Inferior parietal cortex (tissue), 1 donor: Measurements from ENCODE around the gene MRPL53.

Experiments used
- DNase-seq: peaks from one replicate; pipeline ENCODE4 v3.0.0-alpha.2; 2016; ENCODE audit errors: extremely low spot score

Gene MRPL53

DNA sequence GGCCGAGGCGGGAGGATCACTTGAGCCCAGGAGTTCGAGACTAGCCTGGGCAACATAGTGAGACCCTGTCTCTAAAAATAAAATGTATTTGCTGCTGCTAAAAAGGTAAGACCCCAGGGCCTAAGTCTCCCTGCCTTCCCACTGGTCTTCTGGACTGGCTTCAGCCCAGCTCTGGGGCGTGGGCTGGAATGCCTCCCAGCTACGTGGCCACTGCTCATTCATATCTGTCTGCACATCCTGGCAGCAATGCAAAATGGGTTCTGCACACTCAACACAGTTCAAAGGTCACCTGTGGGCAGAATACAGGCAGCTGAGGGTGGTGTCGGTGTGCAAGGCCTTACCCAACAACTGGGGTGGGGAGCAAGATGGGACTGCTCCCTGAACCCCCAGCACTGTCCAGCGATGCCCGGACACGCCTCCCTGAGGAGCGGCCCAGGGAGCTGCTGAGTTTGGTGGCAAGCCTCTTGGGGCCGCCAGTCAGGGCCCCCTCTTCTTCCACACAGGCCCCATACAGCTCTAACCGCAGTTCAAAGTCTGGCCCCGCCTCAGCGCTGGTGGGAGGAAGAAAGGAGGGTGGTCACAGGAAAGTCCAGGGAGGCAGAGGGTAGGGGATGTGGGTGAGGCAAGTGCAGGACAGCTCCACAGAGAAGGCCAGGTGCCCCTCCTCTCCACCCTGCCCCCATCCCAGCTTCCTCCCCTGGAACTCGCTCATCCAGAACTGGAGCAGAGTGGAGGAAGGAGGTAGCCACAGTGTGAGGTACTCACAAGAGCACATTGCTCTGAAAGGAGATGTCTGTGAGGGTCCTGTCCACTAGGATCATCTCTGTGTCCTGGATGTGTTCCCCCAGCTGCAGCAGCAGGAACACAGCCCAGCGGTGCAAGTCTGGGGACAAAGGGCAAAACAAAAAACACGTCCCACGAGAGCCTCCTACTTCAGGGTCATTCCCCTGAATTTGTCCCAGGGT, 42.7 kb downstream of the MRPL53 start:
- DNase-seq, result no peak

GRCh38 chr2:74428675-74429074, 43.8 kb downstream of the MRPL53 start:
- DNase-seq, result no peak

DNA sequence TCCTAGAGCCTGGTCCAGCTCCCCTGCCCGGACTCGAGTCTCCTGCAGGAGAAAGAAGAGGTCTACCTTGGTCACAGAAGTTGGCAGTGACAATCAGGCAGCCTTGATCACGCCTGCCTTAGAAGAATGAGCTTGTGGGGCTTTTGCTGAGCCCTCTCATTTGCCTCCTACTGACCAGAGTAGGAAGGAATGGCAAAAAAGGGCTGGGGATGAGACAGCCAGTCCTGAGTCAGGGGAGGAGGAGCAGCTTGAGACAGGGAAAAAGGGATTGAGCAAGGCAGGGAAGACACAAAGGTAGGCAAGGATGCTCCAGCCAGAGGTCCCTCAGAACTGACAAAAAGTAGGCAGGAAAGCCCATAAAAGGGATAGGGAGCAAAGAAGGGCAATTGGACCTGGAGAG, 44.9 kb downstream of the MRPL53 start:
- no peak for DNase-seq

DNA sequence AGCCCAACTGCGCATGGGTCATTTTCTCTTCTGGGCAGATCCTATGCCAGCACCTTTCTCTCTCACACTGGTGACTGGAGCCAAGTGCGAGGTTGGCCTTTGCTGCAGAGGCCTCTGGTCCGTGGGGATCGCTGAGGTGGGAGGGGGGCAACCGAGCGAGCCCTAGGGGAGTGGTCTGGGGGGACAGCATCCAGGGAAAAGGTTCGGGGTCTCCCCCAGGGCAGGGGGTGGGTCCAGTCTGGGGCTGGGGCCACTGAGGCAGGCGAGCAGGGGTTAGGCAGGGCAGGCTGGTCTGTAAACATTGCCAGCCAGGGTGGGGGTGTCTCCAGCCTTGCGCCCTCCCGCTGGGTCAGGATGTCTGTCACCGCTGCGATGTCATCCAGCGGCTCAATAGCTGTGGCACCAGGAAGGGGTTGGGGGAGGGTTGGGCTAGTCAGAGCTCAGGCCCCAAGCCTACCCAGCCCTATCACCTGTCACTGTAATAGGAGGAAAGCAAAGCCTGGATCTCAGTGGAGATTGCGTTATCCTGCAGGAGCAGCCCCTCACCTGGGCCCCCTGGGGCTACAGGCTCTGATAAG, 46.2 kb downstream of the MRPL53 start:
- DNase-seq, result no peak

- DNase-seq, result no peak
Observed at GRCh38 chr2:74425523-74425922, 47.0 kb downstream of the MRPL53 start.

GRCh38 chr2:74424995-74425406, 47.5 kb downstream of the MRPL53 start:
- DNase-seq, result no peak

DNA sequence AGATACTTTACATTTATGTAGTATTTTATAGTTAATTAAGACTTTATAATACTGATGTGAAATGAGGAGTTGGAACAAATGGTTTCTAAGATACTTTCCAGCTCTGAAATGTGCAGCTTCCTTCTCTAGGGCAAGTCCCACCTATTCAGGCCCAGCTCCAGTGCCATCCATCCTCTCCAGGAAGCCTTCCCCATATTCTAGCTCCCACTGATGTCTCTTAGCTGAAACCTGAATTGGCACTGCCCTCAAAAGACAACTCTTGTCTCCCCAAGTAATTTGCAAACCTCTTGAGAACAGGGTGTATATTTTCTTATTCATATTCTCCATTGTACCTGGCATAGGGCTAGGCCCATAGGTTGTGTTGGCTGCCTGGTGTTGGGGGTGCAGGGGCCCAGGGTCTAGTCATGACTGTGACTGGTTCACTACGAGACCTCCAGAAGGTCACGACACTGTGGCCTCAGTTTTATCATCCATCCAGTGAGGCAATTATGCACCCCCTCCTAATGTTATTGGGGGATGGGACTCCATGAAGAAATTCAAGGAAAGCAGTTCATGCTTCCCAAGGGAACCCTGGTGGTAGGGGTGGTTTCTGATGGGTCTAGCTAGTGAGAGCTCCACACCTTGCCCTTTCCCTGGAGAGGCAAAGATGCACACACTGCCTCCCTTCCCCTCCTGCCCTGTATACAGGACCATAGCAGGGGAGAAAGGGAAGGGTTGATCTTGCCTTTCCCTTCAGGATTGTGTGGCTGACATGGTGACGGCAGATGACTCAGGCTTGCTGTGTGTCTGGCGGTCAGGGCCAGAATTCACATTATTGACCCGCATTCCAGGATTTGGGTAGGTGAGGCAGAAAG, 48.1 kb downstream of the MRPL53 start:
- DNase-seq, result no peak

DNA sequence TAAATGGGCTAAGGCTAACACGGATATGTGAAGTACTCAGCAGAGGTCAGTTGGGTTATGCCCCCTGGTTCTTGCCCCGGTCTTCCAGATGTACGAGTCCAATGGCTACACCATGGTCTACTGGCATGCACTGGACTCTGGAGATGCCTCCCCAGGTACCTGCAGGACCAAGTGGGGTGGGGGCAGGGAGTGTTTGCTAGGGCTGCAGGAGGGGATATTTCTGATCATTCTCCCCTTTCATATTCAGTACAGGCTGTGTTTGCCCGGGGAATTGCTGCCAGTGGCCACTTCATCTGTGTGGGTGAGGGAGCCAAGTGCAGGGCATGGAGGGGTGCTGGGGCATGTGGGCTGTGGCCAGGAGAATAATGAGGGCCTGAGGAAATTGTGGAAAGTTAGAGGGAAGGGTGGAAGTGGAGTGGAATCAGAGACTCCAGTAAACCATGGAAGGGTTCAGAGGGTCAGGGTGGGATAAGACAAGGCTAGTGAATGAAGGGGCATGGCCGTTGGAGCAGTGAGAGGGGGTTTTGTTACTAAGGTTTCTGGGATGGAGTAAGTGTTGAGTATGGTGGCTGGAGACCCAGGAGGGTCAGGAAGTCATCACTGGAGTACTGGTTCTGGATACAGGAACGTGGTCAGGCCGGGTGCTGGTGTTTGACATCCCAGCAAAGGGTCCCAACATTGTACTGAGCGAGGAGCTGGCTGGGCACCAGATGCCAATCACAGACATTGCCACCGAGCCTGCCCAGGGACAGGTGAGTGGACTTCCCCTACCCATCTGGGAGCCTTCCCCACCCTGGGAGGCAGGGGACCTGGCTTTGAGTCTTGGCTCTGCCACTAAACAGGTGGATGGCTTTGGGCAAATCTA, 49.0 kb downstream of the MRPL53 start:
- DNase-seq, result no peak
